Activated CD4-positive, alpha-beta T cell treated with anti-CD3 and anti-CD28 coated beads, Interleukin-2, amount 50 U/mL, for 24 hours (primary cell): Measurements from ENCODE around the gene SRA1.

Experiments used
- DNase-seq, 2 donors: peaks; one replicate each; pipeline ENCODE4 v3.0.0-alpha.2; 2020; ENCODE audit warnings: low read depth in 1 of 2, low spot score in 1 of 2

SRA1 gene

GRCh38 chr5:140571105-140571504, 13.8 kb upstream of the SRA1 start:
- DNase-seq, result no peak

GRCh38 chr5:140570488-140570887, 13.2 kb upstream of the SRA1 start:
- DNase-seq, result no peak

GRCh38 chr5:140570058-140570457, 12.8 kb upstream of the SRA1 start:
- no peak for DNase-seq

GRCh38 chr5:140569197-140569596, 11.9 kb upstream of the SRA1 start:
- DNase-seq, result no peak

- no peak for DNase-seq
Observed at GRCh38 chr5:140568443-140569063, 11.3 kb upstream of the SRA1 start.

- no peak for DNase-seq
Observed at GRCh38 chr5:140567871-140568270, 10.6 kb upstream of the SRA1 start.

- DNase-seq, result no peak
Observed at GRCh38 chr5:140567136-140567818, 10.0 kb upstream of the SRA1 start.

- DNase-seq, result no peak
Observed at GRCh38 chr5:140566665-140567064, 9.4 kb upstream of the SRA1 start.

GRCh38 chr5:140565780-140566095, 8.5 kb upstream of the SRA1 start:
- DNase-seq, result no peak

GRCh38 chr5:140565024-140565779, 7.9 kb upstream of the SRA1 start:
- DNase-seq, result no peak

GRCh38 chr5:140564196-140565023, 7.1 kb upstream of the SRA1 start, which contains the start of the genes APBB3 and SLC35A4:
TSS of gene APBB3 (minus strand) at chr5:140564598. CDS start at chr5:140564245, 353 bp downstream.
TSS of gene SLC35A4 (plus strand) at chr5:140564828. CDS start at chr5:140567170, 2,342 bp downstream.
- peak; percentile 85 to 96 for DNase-seq

- DNase-seq, result no peak
Observed at GRCh38 chr5:140563596-140563995, 6.3 kb upstream of the SRA1 start.

GRCh38 chr5:140561753-140562523, 4.7 kb upstream of the SRA1 start:
- no peak for DNase-seq

GRCh38 chr5:140560227-140560626, 3.0 kb upstream of the SRA1 start:
- no peak for DNase-seq

GRCh38 chr5:140558542-140558941, 1.3 kb upstream of the SRA1 start:
- no peak for DNase-seq

- no peak for DNase-seq
Observed at GRCh38 chr5:140557965-140558364, 692 bp upstream of the SRA1 start.

- DNase-seq, result no peak
Observed at GRCh38 chr5:140556438-140556837, 835 bp downstream of the SRA1 start.

- DNase-seq, result no peak
Observed at GRCh38 chr5:140555747-140556312, 1.4 kb downstream of the SRA1 start.

- DNase-seq, result no peak
Observed at GRCh38 chr5:140554454-140554853, 2.8 kb downstream of the SRA1 start.

GRCh38 chr5:140553657-140554056, 3.6 kb downstream of the SRA1 start:
- no peak for DNase-seq
